Gastroesophageal sphincter (tissue), 4 donors: ENCODE measurements around the gene GCC2. TPM values are rescaled to one million over a fixed set of nuclear protein-coding genes. Genes with fewer than 3 reads are reported as not detected.

ENCODE experiments used
- ATAC-seq: fragments of 150-250 bp; one replicate; pipeline ENCODE4 v1.9.1; 2016; ENCODE audit warnings: mild to moderate bottlenecking, moderate library complexity
- H3K27ac ChIP-seq, 4 donors: fragments of 200-600 bp; sonication (generic) in 3 of 4; 1 replicate in 3 of 4; 2 replicates in 1 of 4; pipeline ENCODE4 v1.5.1; 2016 to 2019
- H3K27me3 ChIP-seq: fragments of 200-600 bp; sonication (generic); one replicate; pipeline ENCODE4 v1.5.1; 2019
- H3K36me3 ChIP-seq, 2 donors: fragments of 200-600 bp; sonication (generic); one replicate each; pipeline ENCODE4 v1.5.1; 2019; ENCODE audit warnings: control low read depth in 1 of 2
- H3K4me1 ChIP-seq, 3 donors: fragments of 200-600 bp; sonication (generic); 1 replicate in 2 of 3; 2 replicates in 1 of 3; pipeline ENCODE4 v1.5.1; 2016 to 2019; ENCODE audit warnings: control low read depth in 2 of 3
- H3K4me3 ChIP-seq, 2 donors: fragments of 200-600 bp; sonication (generic); one replicate each; pipeline ENCODE4 v1.5.1; 2019; ENCODE audit warnings: mild to moderate bottlenecking in 1 of 2, moderate library complexity in 1 of 2
- H3K9me3 ChIP-seq, 3 donors: fragments of 200-600 bp; sonication (generic); one replicate each; pipeline ENCODE4 v1.5.1; 2017 to 2019; ENCODE audit warnings: control low read depth in 2 of 3
- EP300 ChIP-seq: sonication (generic); formaldehyde crosslinking; IDR thresholded peaks from one replicate; pipeline ENCODE4 v1.6.1; 2017; ENCODE audit warnings: antibody characterized with exemption, mild to moderate bottlenecking
- POLR2A ChIP-seq, 2 donors: fragments of 450-650 bp; IDR thresholded peaks; one replicate each; pipeline ENCODE4 v1.6.1; 2017; ENCODE audit warnings: antibody characterized with exemption in 2 of 2, mild to moderate bottlenecking in 2 of 2, moderate library complexity in 1 of 2
- POLR2AphosphoS5 ChIP-seq: sonication (generic); formaldehyde crosslinking; IDR thresholded peaks from one replicate; pipeline ENCODE4 v1.6.1; 2017; ENCODE audit warnings: antibody characterized with exemption
- WGBS, 2 donors: methylation state at CpG; one replicate each; pipeline ENCODE4 v1.1.5; 2018; ENCODE audit warnings: low coverage in 1 of 2; 5-methylcytosine and 5-hydroxymethylcytosine counted together
- total RNA-seq, 4 donors: library from RNA; depleted of rRNA; stranded (reverse); fragments of >200 nt; gene quantifications; one replicate each; pipeline ENCODE4 v1.1.0, GENCODE V29; 2016
- TF ChIP-seq, protein P1 (sequence below), 4 experiments: fragments of 200-600 bp in 2 of 4; fragments of 450-650 bp in 2 of 4; sonication (generic) in 1 of 4; IDR thresholded peaks; one replicate each; pipeline ENCODE4 v1.5.1; 2017 to 2019; ENCODE audit warnings: antibody characterized with exemption in 4 of 4, mild to moderate bottlenecking in 2 of 4, moderate library complexity in 2 of 4

The GCC2 gene
- total RNA-seq, 4 donors from 2014 or later, result 24.0 to 41.6 (median 33.4) TPM

DNA sequence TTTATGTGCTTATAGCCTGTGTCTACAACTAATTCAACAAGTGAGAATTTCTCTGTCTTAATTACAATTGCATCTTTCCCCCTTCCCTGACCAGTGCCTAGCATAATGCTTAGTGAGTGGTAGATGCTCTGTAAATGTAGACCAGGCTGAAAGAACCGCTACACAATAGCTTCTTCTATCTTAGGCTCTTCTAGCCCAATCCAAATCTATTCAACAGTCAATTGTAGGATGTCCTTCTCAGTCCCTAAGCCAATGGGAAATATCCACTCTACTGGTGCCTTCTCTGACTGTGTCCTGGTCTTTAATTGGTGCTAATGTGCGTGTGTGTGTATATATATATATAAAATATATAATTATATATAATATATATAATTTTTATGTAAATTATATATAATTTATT, 34.1 kb upstream of the GCC2 start:
- ATAC-seq, result no peak
- no peak overlapping the region for H3K27ac ChIP-seq
- 88 to 92% methylated on average over 2 of the region's 2 CpGs for WGBS, 2 donors

DNA sequence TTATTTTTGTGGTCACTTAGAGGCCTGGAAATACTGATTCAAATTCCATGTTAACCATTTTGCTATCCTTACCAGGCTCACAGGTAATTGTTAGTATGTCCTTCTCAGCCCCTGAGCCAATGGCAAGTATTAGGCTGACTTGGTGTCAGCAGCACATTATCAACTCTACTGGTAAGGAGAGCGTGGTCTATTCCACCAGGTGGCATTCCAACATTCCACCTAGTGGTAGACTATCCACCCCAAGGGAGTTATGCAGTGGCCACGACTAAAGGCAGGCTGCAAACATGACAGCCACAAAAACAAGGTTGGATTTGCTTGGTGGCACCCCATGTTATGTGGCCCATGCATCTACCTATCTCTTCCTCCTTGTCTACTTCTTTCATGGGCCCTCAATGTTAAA, 31.8 kb upstream of the GCC2 start:
- TF ChIP-seq EP300 (no peak), POLR2A (IDR thresholded peaks at IDR 0.05) (no peak)
- H3K4me1 ChIP-seq, result no peaks in the 10 kb centered on the region
- no peak for ATAC-seq
- H3K36me3 ChIP-seq, result no peaks in the 10 kb centered on the region
- WGBS, 2 donors, result 86 to 90% methylated on average over 2 of the region's 2 CpGs
- no peaks in the 10 kb centered on the region for H3K9me3 ChIP-seq
- H3K27me3 ChIP-seq, result no peaks in the 10 kb centered on the region
- no peak overlapping the region for H3K27ac ChIP-seq
- H3K4me3 ChIP-seq, result no peak overlapping the region

More for the DNA sequence above, 34.1 kb upstream of the GCC2 start:
- H3K4me1 ChIP-seq, result no peaks in the 10 kb centered on the region
- H3K36me3 ChIP-seq, result no peaks in the 10 kb centered on the region
- H3K4me3 ChIP-seq, result no peak overlapping the region
- no peaks in the 10 kb centered on the region for H3K27me3 ChIP-seq
- no peaks in the 10 kb centered on the region for H3K9me3 ChIP-seq
- TF ChIP-seq EP300 (no peak), POLR2AphosphoS5 (no peak), POLR2A (IDR thresholded peaks at IDR 0.05) (no peak)
- TF ChIP-seq, protein P1, sequence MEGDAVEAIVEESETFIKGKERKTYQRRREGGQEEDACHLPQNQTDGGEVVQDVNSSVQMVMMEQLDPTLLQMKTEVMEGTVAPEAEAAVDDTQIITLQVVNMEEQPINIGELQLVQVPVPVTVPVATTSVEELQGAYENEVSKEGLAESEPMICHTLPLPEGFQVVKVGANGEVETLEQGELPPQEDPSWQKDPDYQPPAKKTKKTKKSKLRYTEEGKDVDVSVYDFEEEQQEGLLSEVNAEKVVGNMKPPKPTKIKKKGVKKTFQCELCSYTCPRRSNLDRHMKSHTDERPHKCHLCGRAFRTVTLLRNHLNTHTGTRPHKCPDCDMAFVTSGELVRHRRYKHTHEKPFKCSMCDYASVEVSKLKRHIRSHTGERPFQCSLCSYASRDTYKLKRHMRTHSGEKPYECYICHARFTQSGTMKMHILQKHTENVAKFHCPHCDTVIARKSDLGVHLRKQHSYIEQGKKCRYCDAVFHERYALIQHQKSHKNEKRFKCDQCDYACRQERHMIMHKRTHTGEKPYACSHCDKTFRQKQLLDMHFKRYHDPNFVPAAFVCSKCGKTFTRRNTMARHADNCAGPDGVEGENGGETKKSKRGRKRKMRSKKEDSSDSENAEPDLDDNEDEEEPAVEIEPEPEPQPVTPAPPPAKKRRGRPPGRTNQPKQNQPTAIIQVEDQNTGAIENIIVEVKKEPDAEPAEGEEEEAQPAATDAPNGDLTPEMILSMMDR (IDR thresholded peaks at IDR 0.05), result no peak

DNA sequence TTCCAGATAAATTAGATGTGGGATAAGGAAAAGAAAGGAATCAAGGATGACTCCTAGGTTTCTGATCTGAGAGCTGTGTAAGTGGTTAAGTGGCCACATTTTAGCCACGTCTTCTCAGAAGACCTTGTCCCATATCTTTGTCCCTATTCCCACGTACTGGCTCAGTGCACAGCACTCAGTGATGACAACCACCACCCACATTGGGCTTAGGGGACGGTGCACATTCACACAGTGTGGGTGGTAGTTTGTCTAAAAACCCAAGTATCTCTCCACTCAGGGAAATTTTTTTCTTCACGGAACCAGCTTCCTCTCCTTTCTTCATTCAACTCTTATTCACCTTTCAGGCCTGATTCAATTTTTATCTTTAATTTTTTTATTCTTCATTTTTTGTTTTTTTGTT, 30.6 kb upstream of the GCC2 start:
- Histone ChIP-seq H3K9me3 (no peaks in the 10 kb centered on the region), H3K27ac (no peak overlapping the region), H3K36me3 (no peaks in the 10 kb centered on the region), H3K4me3 (no peak overlapping the region), H3K4me1 (no peaks in the 10 kb centered on the region), H3K27me3 (no peaks in the 10 kb centered on the region)
- no peak for TF ChIP-seq POLR2A (IDR thresholded peaks at IDR 0.05)
- no peak for TF ChIP-seq EP300
- TF ChIP-seq POLR2AphosphoS5, result no peak
- TF ChIP-seq, protein P1 (IDR thresholded peaks at IDR 0.05), result no peak
- no peak for ATAC-seq
- WGBS, 2 donors, result 74 to 91% methylated on average over 4 of the region's 4 CpGs

DNA sequence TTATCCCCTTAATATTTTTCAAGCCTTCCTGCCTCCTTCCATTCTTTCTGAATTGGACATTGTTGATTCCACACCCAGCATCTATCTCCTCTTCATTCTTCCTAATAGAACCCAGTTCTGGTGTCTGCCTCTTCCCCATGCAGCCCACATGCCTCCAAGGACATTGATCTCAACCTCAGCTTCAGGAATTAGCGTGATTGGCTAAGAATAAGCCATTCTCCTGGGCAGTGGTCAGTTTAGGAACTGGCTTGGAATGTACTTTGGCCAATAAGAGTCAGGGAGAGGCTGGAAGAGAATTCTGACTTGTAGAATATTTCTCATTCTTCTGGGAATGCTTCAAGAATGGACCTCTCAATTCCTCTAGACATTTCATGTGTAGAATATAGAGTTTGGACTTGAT, 25.9 kb upstream of the GCC2 start:
- Histone ChIP-seq H3K27ac (no peak overlapping the region), H3K9me3 (no peaks in the 10 kb centered on the region), H3K36me3 (no peaks in the 10 kb centered on the region), H3K4me3 (no peak overlapping the region), H3K27me3 (no peaks in the 10 kb centered on the region), H3K4me1 (no peaks in the 10 kb centered on the region)
- TF ChIP-seq POLR2A (IDR thresholded peaks at IDR 0.05), result no peak
- TF ChIP-seq, protein P1 (IDR thresholded peaks at IDR 0.05), result no peak
- 71 to 88% methylated on average over 1 of the region's 1 CpG for WGBS, 2 donors
- ATAC-seq, result no peak

DNA sequence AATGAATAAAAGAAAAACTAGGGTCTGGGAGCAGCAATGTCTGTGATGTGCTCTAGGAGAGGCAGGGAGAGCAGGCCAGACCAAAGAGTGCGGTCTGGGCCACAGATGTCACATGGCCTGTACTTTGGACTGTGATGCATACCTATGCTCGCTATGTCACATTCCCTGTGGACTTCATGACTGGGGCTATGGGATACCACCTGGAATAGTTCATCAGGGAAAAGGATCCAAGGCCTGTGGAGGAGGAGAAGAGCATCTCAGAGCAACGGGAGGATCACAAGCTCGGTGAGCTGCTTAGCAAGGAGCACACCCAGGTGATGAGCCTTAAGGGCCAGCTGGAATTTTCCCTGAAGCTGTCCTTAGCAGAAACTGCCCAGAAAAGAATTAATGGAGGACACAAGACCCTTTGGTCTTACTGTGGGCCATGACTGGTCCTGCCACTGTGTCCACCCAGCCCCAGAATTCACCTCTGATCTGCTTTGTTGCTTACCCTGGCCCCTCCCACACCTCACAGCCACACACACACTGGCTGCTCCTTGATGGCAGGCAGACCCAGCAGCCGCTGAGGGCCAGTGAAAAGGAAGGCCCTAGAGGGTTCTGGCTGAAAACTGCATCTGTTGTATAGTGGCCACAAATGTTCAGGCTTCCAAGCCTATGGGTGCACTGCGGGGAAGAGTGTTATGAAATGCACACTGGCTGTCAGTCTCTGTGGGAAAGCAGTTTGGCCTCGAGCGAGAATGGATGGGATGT, 25.3 kb upstream of the GCC2 start:
- WGBS, 2 donors, result 94 to 100% methylated on average over 4 to 5 of the region's 8 CpGs
- TF ChIP-seq POLR2AphosphoS5, result no peak
- no peak for TF ChIP-seq EP300
- TF ChIP-seq, protein P1 (IDR thresholded peaks at IDR 0.05), result no peak
- no peak for TF ChIP-seq POLR2A (IDR thresholded peaks at IDR 0.05)
- H3K27me3 ChIP-seq, result no peaks in the 10 kb centered on the region
- ATAC-seq, result no peak
- no peaks in the 10 kb centered on the region for H3K9me3 ChIP-seq
- H3K4me3 ChIP-seq, result no peak overlapping the region
- H3K36me3 ChIP-seq, result no peaks in the 10 kb centered on the region
- no peaks in the 10 kb centered on the region for H3K4me1 ChIP-seq
- no peak overlapping the region for H3K27ac ChIP-seq
